ENCODE results near the gene BMPR2.
A peak's percentile ranks its signal among the peaks of the same experiment; 100 is the strongest.
"Not testable (repeated sequence)": the region's sequence is repeated elsewhere in the genome, so short reads cannot be mapped to it uniquely, and the experiment has no call there.

Gene BMPR2

GRCh38 chr2:202353430-202353829 is 22.7 kb upstream of the BMPR2 start:
- WGBS = 80% methylated on average over 1 of the region's 2 CpGs
- Histone ChIP-seq H3K4me3 (ENCODE audit: insufficient read depth in 1 of 2, low read depth in 1 of 2, low read length in 2 of 2) (no peak overlapping the region), H3K79me1 (replicated peaks; ENCODE audit: low read length, poor library complexity, severe bottlenecking) (no peaks in the 10 kb centered on the region), H2BK5ac (ENCODE audit: low read depth, low read length, poor library complexity, severe bottlenecking) (no peak overlapping the region), H2BK12ac (ENCODE audit: low read length in 2 of 2) (no peak overlapping the region), H3K4me2 (ENCODE audit: low read length, poor library complexity, severe bottlenecking) (no peak overlapping the region), H2AFZ (ENCODE audit: low read depth, low read length) (no peak overlapping the region), H3K27me3 (ENCODE audit: control insufficient read depth in 1 of 2, insufficient read depth in 1 of 2, low read length in 2 of 2) (no peaks in the 10 kb centered on the region), H3K4me1 (ENCODE audit: control insufficient read depth, insufficient read depth, low read depth, low read length) (no peaks in the 10 kb centered on the region), H2BK120ac (ENCODE audit: low read depth, low read length) (no peak overlapping the region), H3K36me3 (ENCODE audit: control insufficient read depth in 1 of 2, insufficient read depth in 2 of 2, low read depth in 1 of 2, low read length in 2 of 2) (no peaks in the 10 kb centered on the region), H2BK15ac (ENCODE audit: low read depth, poor library complexity, severe bottlenecking) (no peak overlapping the region), H2AK5ac (ENCODE audit: low read length, severe bottlenecking) (no peak overlapping the region), H4K8ac (ENCODE audit: low read length) (no peak overlapping the region), H3K23ac (ENCODE audit: low read length in 2 of 2) (no peak overlapping the region), H3K18ac (ENCODE audit: low read depth in 1 of 2, low read length in 2 of 2) (no peak overlapping the region), H4K91ac (ENCODE audit: low read length) (no peak overlapping the region), H3K4ac (ENCODE audit: low read depth in 1 of 2, low read length in 2 of 2) (no peak overlapping the region), H3K27ac (ENCODE audit: low read length, poor library complexity, severe bottlenecking) (no peak overlapping the region), H3K14ac (ENCODE audit: low read length in 2 of 2) (no peak overlapping the region), H3K9me3 (ENCODE audit: control insufficient read depth, low read length) (no peaks in the 10 kb centered on the region), H3K9ac (ENCODE audit: low read length) (no peak overlapping the region)
- no peak for DNase-seq

- no peak overlapping the region for H4K91ac ChIP-seq (ENCODE audit: low read length)
- H2AFZ ChIP-seq (ENCODE audit: low read depth, low read length) = no peak overlapping the region
- H3K27me3 ChIP-seq (ENCODE audit: control insufficient read depth in 1 of 2, insufficient read depth in 1 of 2, low read length in 2 of 2) = no peaks in the 10 kb centered on the region
- H3K14ac ChIP-seq (ENCODE audit: low read length in 2 of 2) = no peak overlapping the region
- DNase-seq = no peak
- no peak overlapping the region for H3K27ac ChIP-seq (ENCODE audit: low read length, poor library complexity, severe bottlenecking)
- no peak overlapping the region for H3K9ac ChIP-seq (ENCODE audit: low read length)
- no peak overlapping the region for H4K8ac ChIP-seq (ENCODE audit: low read length)
- H2AK5ac ChIP-seq (ENCODE audit: low read length, severe bottlenecking) = no peak overlapping the region
- no peak overlapping the region for H2BK12ac ChIP-seq (ENCODE audit: low read length in 2 of 2)
- H2BK5ac ChIP-seq (ENCODE audit: low read depth, low read length, poor library complexity, severe bottlenecking) = no peak overlapping the region
- WGBS = no CpG with 5 or more reads among the region's 1 CpG
- no peak overlapping the region for H3K18ac ChIP-seq (ENCODE audit: low read depth in 1 of 2, low read length in 2 of 2)
- no peak overlapping the region for H3K4ac ChIP-seq (ENCODE audit: low read depth in 1 of 2, low read length in 2 of 2)
- no peaks in the 10 kb centered on the region for H3K79me1 ChIP-seq (replicated peaks; ENCODE audit: low read length, poor library complexity, severe bottlenecking)
- no peaks in the 10 kb centered on the region for H3K36me3 ChIP-seq (ENCODE audit: control insufficient read depth in 1 of 2, insufficient read depth in 2 of 2, low read depth in 1 of 2, low read length in 2 of 2)
- H3K9me3 ChIP-seq (ENCODE audit: control insufficient read depth, low read length) = no peaks in the 10 kb centered on the region
- no peak overlapping the region for H3K4me3 ChIP-seq (ENCODE audit: insufficient read depth in 1 of 2, low read depth in 1 of 2, low read length in 2 of 2)
- H3K23ac ChIP-seq (ENCODE audit: low read length in 2 of 2) = no peak overlapping the region
- no peak overlapping the region for H2BK15ac ChIP-seq (ENCODE audit: low read depth, poor library complexity, severe bottlenecking)
- H3K4me1 ChIP-seq (ENCODE audit: control insufficient read depth, insufficient read depth, low read depth, low read length) = no peaks in the 10 kb centered on the region
- no peak overlapping the region for H3K4me2 ChIP-seq (ENCODE audit: low read length, poor library complexity, severe bottlenecking)
- no peak overlapping the region for H2BK120ac ChIP-seq (ENCODE audit: low read depth, low read length)
Measured at GRCh38 chr2:202355993-202356505, 20.1 kb upstream of the BMPR2 start.

GRCh38 chr2:202358924-202359323 is 17.2 kb upstream of the BMPR2 start:
- H3K14ac ChIP-seq (ENCODE audit: low read length in 2 of 2); H2AK5ac ChIP-seq (ENCODE audit: low read length, severe bottlenecking); H3K4me3 ChIP-seq (ENCODE audit: insufficient read depth in 1 of 2, low read depth in 1 of 2, low read length in 2 of 2); H3K4me1 ChIP-seq (ENCODE audit: control insufficient read depth, insufficient read depth, low read depth, low read length); H4K91ac ChIP-seq (ENCODE audit: low read length); H2BK120ac ChIP-seq (ENCODE audit: low read depth, low read length); H3K4me2 ChIP-seq (ENCODE audit: low read length, poor library complexity, severe bottlenecking); H2BK15ac ChIP-seq (ENCODE audit: low read depth, poor library complexity, severe bottlenecking); H3K27me3 ChIP-seq (ENCODE audit: control insufficient read depth in 1 of 2, insufficient read depth in 1 of 2, low read length in 2 of 2); H3K36me3 ChIP-seq (ENCODE audit: control insufficient read depth in 1 of 2, insufficient read depth in 2 of 2, low read depth in 1 of 2, low read length in 2 of 2); H3K23ac ChIP-seq (ENCODE audit: low read length in 2 of 2); H3K18ac ChIP-seq (ENCODE audit: low read depth in 1 of 2, low read length in 2 of 2); H3K4ac ChIP-seq (ENCODE audit: low read depth in 1 of 2, low read length in 2 of 2); H4K8ac ChIP-seq (ENCODE audit: low read length); H3K9ac ChIP-seq (ENCODE audit: low read length); DNase-seq; H3K9me3 ChIP-seq (ENCODE audit: control insufficient read depth, low read length); H2BK5ac ChIP-seq (ENCODE audit: low read depth, low read length, poor library complexity, severe bottlenecking); H2BK12ac ChIP-seq (ENCODE audit: low read length in 2 of 2); H2AFZ ChIP-seq (ENCODE audit: low read depth, low read length); H3K79me1 ChIP-seq (replicated peaks; ENCODE audit: low read length, poor library complexity, severe bottlenecking); H3K27ac ChIP-seq (ENCODE audit: low read length, poor library complexity, severe bottlenecking): not testable (repeated sequence)
- 96% methylated on average over 8 of the region's 8 CpGs for WGBS

- H3K18ac ChIP-seq (ENCODE audit: low read depth in 1 of 2, low read length in 2 of 2) = no peak overlapping the region
- H3K27ac ChIP-seq (ENCODE audit: low read length, poor library complexity, severe bottlenecking) = no peak overlapping the region
- no peaks in the 10 kb centered on the region for H3K79me1 ChIP-seq (replicated peaks; ENCODE audit: low read length, poor library complexity, severe bottlenecking)
- H3K9ac ChIP-seq (ENCODE audit: low read length) = peak overlapping the region; percentile 29
- H3K9me3 ChIP-seq (ENCODE audit: control insufficient read depth, low read length) = no peaks in the 10 kb centered on the region
- no peak overlapping the region for H3K14ac ChIP-seq (ENCODE audit: low read length in 2 of 2)
- WGBS = 85% methylated on average over 2 of the region's 2 CpGs
- H3K4me3 ChIP-seq (ENCODE audit: insufficient read depth in 1 of 2, low read depth in 1 of 2, low read length in 2 of 2) = no peak overlapping the region
- H2AFZ ChIP-seq (ENCODE audit: low read depth, low read length) = no peak overlapping the region
- no peak overlapping the region for H2BK12ac ChIP-seq (ENCODE audit: low read length in 2 of 2)
- no peak overlapping the region for H3K4ac ChIP-seq (ENCODE audit: low read depth in 1 of 2, low read length in 2 of 2)
- no peak overlapping the region for H2BK120ac ChIP-seq (ENCODE audit: low read depth, low read length)
- no peaks in the 10 kb centered on the region for H3K4me1 ChIP-seq (ENCODE audit: control insufficient read depth, insufficient read depth, low read depth, low read length)
- H3K27me3 ChIP-seq (ENCODE audit: control insufficient read depth in 1 of 2, insufficient read depth in 1 of 2, low read length in 2 of 2) = no peaks in the 10 kb centered on the region
- H4K8ac ChIP-seq (ENCODE audit: low read length) = no peak overlapping the region
- H3K4me2 ChIP-seq (ENCODE audit: low read length, poor library complexity, severe bottlenecking) = no peak overlapping the region
- H2BK5ac ChIP-seq (ENCODE audit: low read depth, low read length, poor library complexity, severe bottlenecking) = no peak overlapping the region
- H3K23ac ChIP-seq (ENCODE audit: low read length in 2 of 2) = no peak overlapping the region
- H3K36me3 ChIP-seq (ENCODE audit: control insufficient read depth in 1 of 2, insufficient read depth in 2 of 2, low read depth in 1 of 2, low read length in 2 of 2) = no peaks in the 10 kb centered on the region
- no peak for DNase-seq
- H2BK15ac ChIP-seq (ENCODE audit: low read depth, poor library complexity, severe bottlenecking) = no peak overlapping the region
- no peak overlapping the region for H4K91ac ChIP-seq (ENCODE audit: low read length)
- H2AK5ac ChIP-seq (ENCODE audit: low read length, severe bottlenecking) = no peak overlapping the region
Measured at GRCh38 chr2:202360646-202361045, 15.5 kb upstream of the BMPR2 start.

All from mesenchymal stem cell (in vitro differentiated cells and primary cell).